GM18526 (cell line): ENCODE results near the gene CD163L1.

ENCODE experiments used
- POLR2A ChIP-seq: IDR thresholded peaks from 3 replicates; pipeline ENCODE4 v1.6.1; 2011; ENCODE audit not compliant: insufficient read length; ENCODE audit errors: extremely low read depth

CD163L1 gene

DNA sequence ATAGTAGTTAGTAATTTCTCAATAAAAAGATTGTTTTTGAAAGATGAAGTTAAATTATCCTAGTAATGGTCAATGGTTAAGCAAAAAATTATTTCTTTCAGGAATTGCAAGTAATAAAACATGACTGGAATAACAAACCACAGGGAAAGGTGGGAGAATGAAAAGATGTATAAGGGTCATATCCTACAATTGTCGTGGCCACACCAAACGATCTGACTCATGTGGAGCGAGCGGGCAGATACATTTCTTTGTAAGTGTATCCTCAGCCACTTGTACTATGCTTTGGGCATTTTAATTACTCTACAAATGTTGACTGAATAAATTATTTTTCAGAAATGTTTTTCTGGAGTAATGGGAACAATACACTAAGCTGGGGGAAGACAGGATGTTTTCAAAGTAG lies 94.5 kb downstream of the CD163L1 start:
- TF ChIP-seq POLR2A: no peak

DNA sequence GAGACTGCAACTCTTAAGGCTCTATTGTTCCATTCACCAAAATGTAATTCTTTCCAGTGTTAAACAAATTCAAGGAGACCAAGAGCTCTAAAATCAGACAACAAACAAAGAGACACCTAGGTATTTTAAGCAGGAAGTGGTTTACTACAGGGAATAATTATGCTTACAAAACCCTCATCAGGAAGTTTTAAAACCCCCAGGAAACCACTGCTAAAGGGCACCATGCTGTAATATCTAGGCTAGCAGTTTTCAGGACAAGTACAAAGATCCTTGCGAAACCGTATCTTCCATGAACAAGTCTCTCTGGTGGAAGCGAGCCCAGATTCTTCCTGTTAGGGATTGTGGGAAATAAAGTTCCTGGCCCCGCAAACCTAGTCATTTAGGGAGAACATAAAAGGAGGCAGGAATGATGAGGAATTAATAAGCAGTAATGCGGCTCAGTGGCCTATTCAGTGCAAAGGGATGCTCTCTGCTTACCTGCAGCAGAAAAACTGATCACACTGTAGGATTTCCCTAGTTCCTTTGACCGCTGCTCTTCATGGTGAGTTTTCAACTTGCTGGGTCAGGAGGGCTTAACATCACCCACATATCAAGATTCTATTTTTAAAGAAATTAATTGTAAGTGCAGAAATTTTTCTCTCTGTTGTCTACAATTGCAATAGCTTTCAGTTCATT lies 97.3 kb downstream of the CD163L1 start:
- no peak for TF ChIP-seq POLR2A

DNA sequence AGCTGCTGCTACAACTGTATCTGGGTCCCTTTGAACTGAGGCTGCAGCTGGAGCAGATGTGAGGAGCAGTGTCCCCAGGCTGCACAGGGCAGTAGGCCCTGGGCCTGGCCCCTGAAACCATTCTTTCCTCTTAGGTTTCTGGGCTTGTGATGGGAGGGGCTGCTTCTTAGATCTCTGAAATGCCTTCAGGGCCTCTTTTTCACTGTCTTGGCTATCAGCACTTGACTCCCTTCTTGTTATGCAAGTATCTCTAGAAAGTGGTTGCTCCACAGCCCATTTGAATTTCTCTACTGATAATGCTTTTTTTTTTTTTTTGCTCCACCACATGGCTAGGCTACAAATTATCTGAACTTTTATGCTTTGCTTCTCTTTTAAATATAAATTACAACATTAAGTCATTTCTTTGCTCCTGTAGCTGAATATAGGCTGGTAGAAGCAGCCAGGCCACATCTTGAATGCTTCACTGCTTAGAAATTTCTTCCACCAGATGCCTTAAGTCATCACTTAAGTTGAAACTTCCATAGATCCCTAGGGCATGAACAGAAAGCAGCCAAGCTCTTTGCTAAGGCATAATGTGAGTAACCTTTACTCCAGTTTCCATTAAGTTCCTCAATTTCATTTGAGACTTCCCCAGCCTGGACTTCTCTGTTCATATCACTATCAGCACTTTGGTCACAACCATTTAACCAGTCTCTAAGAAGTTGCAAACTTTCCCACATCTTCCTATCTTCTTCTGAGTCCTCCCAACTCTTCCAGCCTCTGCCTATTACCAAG lies 98.9 kb downstream of the CD163L1 start:
- TF ChIP-seq POLR2A: no peak

DNA sequence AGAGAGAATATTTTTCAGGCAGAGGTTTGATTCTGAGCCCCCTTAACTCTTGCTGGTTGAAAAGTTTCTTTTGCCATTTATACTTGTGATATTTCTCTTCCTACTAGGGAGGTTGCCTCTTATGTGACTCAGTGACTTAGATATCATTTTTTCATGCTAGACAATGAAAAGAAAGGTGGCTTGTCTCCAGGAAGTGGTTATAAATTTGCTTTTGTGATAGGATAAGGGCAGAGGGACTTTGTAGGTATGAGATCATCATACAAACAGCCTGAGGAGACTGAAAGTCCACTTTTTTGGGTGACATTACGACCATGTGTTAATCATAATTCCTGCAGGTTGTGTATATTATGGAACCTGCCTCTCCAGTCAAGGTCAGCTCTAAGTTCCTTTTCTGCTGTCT lies 104.3 kb downstream of the CD163L1 start:
- TF ChIP-seq POLR2A: no peak

GRCh38 chr12:7327918-7328317 lies 116.0 kb downstream of the CD163L1 start:
- no peak for TF ChIP-seq POLR2A

- TF ChIP-seq POLR2A: no peak
Observed at GRCh38 chr12:7324176-7324575, 119.8 kb downstream of the CD163L1 start.

- TF ChIP-seq POLR2A: no peak
Observed at GRCh38 chr12:7322599-7322998, 121.4 kb downstream of the CD163L1 start.

DNA sequence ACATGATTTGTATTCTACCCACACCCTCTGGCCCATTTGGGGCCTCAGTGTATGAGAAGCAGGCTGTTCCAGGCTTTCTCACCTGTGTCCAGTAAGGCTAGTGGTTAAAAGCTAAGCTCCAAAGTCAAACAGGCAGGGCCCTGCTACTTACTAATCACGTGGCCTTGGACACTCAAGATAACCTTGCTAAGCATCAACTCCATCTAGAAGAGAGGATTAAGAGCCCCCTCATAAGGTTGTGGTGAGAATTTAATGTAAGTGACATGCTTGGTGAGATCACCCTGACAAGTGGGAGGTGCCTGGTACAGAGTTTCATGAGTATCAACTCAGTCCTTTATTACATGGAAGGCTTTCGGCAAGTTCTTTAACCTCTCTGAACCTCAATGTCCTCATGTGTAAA lies 122.3 kb downstream of the CD163L1 start:
- TF ChIP-seq POLR2A: no peak

DNA sequence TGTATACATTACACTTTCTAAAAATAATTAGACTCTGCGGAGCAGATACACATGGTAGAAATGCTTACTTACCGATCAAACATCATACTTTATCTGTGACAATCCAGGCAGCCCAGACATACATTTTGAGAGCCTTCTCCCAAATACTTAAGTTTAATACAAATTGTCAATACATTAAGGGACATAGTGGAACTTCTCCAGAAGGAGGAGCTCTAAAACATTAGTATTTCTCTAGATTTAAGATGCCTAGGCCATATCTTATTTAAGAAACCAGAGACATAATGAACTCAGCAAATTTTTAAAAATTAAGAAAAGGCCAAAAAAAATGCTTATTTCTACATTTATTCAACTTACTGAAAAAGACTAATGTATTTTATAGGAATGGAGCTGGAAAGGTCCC lies 124.0 kb downstream of the CD163L1 start:
- no peak for TF ChIP-seq POLR2A

DNA sequence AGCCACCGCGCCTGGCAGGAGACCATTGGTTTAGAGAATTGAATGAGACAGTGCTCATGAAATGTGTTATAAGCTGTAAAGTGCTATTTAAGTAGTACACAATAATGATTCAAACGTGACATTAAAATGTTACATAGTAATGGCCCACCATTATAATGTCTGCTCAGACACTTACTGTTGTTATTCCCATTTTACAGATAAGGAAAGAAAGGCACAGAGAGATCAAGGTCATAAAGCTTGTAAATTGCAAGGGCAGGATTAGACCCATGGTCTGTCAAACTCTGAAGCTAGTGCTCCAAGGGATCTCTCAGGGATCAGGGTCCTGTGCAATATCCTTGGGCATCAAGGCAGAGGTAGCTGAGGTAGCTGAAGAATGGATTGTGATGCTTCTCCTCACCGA lies 133.9 kb downstream of the CD163L1 start:
- TF ChIP-seq POLR2A: no peak
